Pulmonary artery endothelial cell (primary cell): ENCODE measurements around the gene GPATCH2. TPM values are rescaled to one million over a fixed set of nuclear protein-coding genes. Genes with fewer than 3 reads are reported as not detected.

ENCODE experiments used
- DNase-seq: peaks from one replicate; pipeline ENCODE4 v3.0.0-alpha.2; 2011; ENCODE audit warnings: low read depth, low spot score
- total RNA-seq: library from RNA; depleted of rRNA; stranded (reverse); fragments of >200 nt; gene quantifications from 2 replicates; pipeline ENCODE4 v1.2.3, GENCODE V29; 2014

GPATCH2 gene
- 13.0 and 18.9 TPM in 2 replicates for total RNA-seq

DNA sequence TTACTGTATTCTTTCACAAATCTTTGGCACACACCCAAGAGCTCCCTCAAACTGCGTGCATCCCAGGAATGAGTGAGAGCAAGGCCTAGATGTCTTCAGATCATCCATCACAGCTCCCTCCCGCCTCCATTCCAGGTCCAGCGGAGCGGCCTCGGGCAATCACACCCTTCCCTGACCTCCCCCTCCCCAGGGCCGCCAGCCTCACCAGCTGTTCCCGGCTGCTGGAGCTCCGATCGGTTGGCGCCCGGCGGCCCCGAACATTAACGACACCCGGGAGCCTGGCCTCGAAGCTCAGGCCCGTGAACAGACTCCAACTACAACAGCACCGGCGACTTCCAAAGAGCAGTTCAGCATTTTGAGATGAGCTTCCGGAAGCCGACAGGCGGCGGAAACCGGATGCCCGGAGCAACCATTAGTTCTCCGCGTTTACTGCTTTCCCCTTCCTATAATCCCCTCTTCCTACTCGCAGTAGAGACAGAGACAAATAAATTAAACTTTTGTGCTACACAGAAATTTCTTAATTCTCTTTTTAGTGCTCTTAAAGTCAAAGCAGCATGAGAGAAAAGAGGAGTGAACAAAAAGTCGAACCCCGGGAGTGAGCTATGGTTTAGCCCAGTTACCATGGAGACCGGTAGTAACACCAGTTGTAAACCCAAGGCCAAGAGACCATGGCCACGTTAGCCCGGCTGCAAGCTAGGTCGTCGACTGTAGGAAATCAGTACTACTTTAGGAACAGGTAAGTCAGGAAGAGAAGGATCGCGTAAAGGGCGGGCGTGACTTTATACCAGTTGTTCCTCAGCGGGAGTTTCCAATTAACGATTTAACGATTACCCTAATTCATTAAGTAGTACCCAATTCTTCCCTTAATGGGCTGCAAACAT is at the start of gene GPATCH2, which contains the start of gene SPATA17:
Gene GPATCH2, minus strand, starts transcription at position 380 of the 881 bp plus-strand sequence. Its CDS starts 119 bp downstream, at position 261.
Gene SPATA17, plus strand, starts transcription at position 634 of the 881 bp plus-strand sequence. Its CDS starts 35 bp downstream, at position 669.
- peak; percentile 74 for DNase-seq

DNA sequence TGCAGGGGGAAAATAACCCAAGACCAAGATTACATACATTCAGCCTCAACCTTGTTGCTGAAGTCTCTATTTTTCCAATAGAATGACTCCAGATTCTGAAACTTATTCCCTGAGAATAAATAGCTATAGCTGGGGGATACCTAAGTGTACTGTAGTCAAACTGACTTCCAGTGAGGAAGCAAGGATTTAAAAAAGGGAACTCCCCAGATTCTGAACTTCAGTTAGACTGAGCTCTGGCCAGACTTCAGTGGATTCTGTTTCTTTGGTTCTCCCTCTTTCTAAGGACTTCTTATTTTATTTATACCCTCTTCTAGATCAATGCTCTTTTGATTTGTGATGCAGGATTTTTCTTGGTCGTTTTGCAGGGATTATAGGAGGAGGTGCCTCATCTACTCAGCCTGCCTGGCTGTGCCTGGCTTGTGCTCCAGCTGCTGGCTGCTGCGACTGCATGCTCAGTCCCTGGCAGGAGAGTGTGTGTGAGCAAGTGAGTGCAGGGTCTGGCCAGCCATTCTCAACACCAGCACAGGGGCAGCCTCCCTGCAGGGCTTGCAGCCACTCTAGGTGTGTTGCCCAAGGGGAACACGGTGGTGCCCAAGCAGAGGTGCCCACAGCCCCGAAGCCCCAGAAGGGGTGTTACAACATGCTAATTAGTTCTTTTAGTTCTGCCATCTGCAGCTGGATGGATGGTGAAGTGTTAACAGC is 43.3 kb upstream of the GPATCH2 start:
- no peak for DNase-seq

GRCh38 chr1:217673387-217673786 is 42.5 kb upstream of the GPATCH2 start:
- no peak for DNase-seq

DNA sequence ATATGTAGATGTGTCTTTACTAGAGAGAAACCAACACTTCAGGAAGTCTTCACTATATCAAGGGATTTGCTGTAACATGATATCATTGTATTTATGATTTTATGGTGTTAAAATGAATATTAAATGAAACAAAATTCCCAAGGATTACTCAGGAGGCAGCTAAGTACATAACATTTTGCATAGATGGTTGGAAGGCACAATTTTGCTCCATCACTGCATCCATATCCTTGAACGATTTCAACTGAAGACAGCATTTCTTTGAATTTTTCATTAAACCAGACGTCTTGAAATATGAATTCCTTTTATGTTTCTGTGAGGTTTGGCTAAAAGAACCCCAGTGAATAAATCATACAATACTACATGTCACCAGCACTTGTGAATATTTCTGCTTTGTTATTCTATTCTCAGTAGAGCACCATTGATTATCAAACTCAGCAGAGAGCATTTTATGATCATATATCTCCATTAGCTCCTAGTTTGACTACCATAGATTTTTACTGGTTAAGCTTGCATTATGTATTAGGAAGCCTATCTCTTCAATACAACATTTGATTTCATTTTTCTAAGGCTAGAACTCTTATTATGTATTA is 37.6 kb upstream of the GPATCH2 start:
- DNase-seq = no peak

- no peak for DNase-seq
Observed at GRCh38 chr1:217661407-217661806, 30.5 kb upstream of the GPATCH2 start.

- no peak for DNase-seq
Observed at GRCh38 chr1:217660353-217661062, 29.6 kb upstream of the GPATCH2 start.

GRCh38 chr1:217650674-217651073 is 19.8 kb upstream of the GPATCH2 start:
- no peak for DNase-seq

- no peak for DNase-seq
Observed at GRCh38 chr1:217647791-217648190, 16.9 kb upstream of the GPATCH2 start.

DNA sequence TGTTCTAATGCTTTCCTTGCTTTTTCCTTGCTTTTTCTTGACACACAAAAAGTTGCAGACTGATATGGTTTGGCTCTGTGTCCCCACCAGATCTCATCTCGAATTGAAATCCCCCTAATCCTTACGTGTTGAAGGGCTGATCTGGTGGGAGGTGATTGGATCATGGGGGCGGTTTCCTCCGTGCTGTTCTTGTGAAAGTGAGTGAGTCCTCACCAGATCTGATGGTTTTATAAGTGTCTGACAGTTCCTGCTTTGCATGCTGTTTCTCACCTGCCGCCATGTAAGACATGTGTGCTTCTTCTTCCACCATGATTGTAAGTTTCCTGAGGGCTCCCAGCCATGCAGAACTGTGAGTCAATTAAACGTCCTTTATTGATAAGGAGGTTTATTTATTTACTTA is 11.6 kb upstream of the GPATCH2 start:
- DNase-seq = no peak

DNA sequence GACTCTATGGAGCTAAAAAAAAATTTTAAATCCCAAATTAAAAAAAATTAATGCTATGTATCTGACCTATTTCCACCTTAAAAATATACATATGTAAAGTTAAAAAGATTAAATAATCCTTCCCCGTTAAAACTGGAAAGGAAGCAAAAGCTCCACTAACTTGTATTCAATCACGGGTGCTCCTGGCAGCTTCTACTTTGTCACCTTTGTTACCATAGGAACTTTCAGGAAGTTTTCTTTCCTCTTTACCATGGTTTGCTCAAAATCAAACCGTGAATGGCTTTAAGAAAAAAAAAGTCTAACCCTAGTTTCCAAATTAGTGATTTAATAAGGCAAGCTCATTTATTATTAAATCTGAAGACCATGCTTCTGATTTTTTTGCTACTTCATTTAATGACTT is 3.5 kb downstream of the GPATCH2 start:
- no peak for DNase-seq

DNA sequence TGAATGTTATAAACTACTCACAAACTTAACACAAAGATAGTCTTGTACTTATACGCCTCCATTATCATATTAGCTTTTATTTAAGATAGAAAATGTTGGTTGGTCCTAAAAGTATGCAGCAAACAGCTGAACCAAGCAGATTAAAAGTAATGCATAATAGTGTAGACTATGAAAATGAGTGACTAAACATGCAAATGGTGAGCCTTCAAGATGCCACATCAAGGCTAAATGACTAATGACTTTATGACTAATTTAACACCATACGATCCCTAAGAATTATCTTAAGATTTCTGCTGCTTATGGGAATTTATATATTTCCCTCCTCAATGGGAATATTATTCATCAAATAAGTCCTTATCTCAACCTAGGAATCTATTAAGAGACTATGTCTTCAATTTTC is 4.6 kb downstream of the GPATCH2 start:
- DNase-seq = no peak

GRCh38 chr1:217622042-217622441 is 8.8 kb downstream of the GPATCH2 start:
- no peak for DNase-seq

GRCh38 chr1:217620814-217621213 is 10.1 kb downstream of the GPATCH2 start:
- no peak for DNase-seq

- DNase-seq = no peak
Observed at GRCh38 chr1:217617126-217617525, 13.8 kb downstream of the GPATCH2 start.

DNA sequence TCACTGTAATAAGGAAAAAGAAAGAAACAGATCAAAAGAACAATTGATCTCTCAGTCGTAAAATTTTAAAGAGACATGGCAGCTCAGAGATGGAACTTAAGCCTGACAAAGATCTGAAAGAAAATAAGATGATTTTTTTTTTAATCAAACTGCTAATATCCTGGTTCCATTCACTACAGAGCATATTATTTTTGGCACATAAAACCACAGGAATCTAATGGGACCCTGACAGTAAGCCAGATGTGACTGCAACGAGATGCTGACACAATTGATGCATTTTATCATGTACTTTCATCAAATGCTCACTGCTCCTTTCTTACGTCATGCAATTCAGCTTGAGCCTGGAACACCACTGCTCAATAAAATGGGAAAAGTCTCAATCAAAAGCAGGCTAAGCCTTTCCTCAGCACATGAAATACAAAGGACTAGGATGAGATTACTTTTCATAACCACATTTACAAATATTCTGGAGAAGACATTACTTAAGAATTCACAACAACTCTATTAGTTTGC is 16.6 kb downstream of the GPATCH2 start:
- DNase-seq = no peak

DNA sequence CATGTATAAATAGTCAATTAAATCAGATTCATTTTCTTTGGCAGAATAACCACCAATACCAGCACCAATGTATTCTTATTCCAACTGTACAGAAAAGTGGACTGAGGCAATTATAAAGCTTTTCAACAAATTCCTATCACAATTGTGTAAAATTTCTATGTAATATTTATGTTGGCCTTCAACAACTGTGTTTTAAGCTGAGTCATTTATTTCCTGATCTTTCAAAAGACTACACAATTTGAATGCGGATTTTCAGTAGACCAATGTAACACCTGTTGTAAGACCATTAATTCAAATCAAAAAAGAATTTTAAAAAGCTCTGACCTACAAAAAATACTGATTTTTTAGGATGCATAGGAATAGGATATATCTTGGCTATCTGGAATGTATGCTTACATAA is 25.5 kb downstream of the GPATCH2 start:
- DNase-seq = peak; percentile 3

- DNase-seq = no peak
Observed at GRCh38 chr1:217602380-217602779, 28.5 kb downstream of the GPATCH2 start.

- DNase-seq = no peak
Observed at GRCh38 chr1:217599154-217599553, 31.7 kb downstream of the GPATCH2 start.

GRCh38 chr1:217590598-217590997 is 40.3 kb downstream of the GPATCH2 start:
- no peak for DNase-seq

DNA sequence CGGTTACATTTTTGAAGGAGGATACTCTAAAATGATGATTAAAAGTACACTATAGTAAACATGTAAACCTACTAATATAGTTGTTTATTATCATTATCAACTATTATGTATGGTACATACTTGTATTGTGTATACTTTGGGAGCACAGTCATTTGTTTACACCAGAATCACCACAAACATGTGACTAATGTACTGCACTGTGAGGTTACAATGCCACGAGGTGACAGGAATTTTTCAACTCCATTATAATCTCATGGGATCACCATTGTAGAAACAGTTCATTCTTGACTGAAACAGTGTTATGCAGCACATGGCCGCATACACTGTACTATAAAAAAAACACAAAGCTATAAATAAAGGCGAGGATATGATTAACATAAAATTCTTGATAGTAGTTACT is 44.3 kb downstream of the GPATCH2 start:
- no peak for DNase-seq

DNA sequence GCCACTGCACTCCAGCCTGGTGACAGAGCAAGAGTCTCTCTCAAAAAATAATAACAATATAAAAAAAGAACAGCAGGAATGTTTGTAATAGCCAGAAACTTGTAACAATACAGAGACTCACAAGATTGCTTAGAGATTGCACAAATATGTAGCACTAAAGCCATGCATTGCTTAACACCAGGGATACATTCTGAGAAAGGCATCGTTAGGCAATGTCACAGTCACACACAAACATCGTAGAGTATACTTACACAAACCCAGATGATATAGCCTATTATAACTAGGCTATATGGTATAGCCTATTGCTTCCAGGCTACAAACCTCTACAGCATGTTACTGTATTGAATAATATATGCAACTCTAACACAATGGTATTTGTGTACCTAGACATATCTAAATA is 45.3 kb downstream of the GPATCH2 start:
- DNase-seq = no peak
